ENCODE measurements around the gene CELF5. TPM values are rescaled to one million over a fixed set of nuclear protein-coding genes. Genes with fewer than 3 reads are reported as not detected.

Gene CELF5
- total RNA-seq, 2 donors from 2014 or later: 2.6 to 3.5 TPM

- Histone ChIP-seq H3K27me3 (ENCODE audit: control insufficient read depth, insufficient read depth, low read length, poor library complexity, severe bottlenecking) (no peaks in the 10 kb centered on the region), H3K36me3 (ENCODE audit: control insufficient read depth, insufficient read depth, low read length) (no peaks in the 10 kb centered on the region), H3K4me1 (ENCODE audit: control insufficient read depth, insufficient read depth, low read length) (no peaks in the 10 kb centered on the region), H3K27ac (ENCODE audit: low read depth, low read length) (no peak overlapping the region), H3K9ac (ENCODE audit: extremely low read depth, low read length, poor library complexity, severe bottlenecking) (no peak overlapping the region), H3K4me3 (ENCODE audit: low read length) (no peak overlapping the region), H3K9me3 (ENCODE audit: control insufficient read depth, low read length) (no peaks in the 10 kb centered on the region)
- WGBS, 2 experiments (ENCODE audit: insufficient coverage in 1 of 2, insufficient read length in 1 of 2): 84% methylated on average over 11 of the region's 11 CpGs; no CpG with 5 or more reads in 1 of the 2 experiments
- TF ChIP-seq CTCF (conservative IDR thresholded peaks at IDR 0.05): no peak
- no peak overlapping the region for H3K27ac Mint-ChIP-seq
- no peaks in the 10 kb centered on the region for H3K36me3 Mint-ChIP-seq (ENCODE audit: low read depth)
- no peaks in the 10 kb centered on the region for H3K9me3 Mint-ChIP-seq
- no peaks in the 10 kb centered on the region for H3K27me3 Mint-ChIP-seq (ENCODE audit: insufficient read depth)
- H3K4me3 Mint-ChIP-seq: no peak overlapping the region
- no peaks in the 10 kb centered on the region for H3K4me1 Mint-ChIP-seq
- no peak for DNase-seq
Observed at GRCh38 chr19:3176715-3177501, 47.6 kb upstream of the CELF5 start.

- H3K4me3 ChIP-seq (ENCODE audit: low read length): no peak within 1 kb of the TSS
- Mint-ChIP-seq H3K9me3 (no peaks in the 10 kb centered on the region), H3K27me3 (ENCODE audit: insufficient read depth) (no peaks in the 10 kb centered on the region), H3K4me1 (no peaks in the 10 kb centered on the region), H3K36me3 (ENCODE audit: low read depth) (no peaks in the 10 kb centered on the region), H3K4me3 (no peak within 1 kb of the TSS), H3K27ac (no peak within 1 kb of the TSS)
- H3K27me3 ChIP-seq (ENCODE audit: control insufficient read depth, insufficient read depth, low read length, poor library complexity, severe bottlenecking): no peaks in the 10 kb centered on the region
- no peaks in the 10 kb centered on the region for H3K9me3 ChIP-seq (ENCODE audit: control insufficient read depth, low read length)
- WGBS, 2 experiments (ENCODE audit: insufficient coverage in 1 of 2, insufficient read length in 1 of 2): 92 to 99% methylated on average over 14 to 42 of the region's 42 CpGs
- no peak for DNase-seq
- no peak for TF ChIP-seq CTCF (conservative IDR thresholded peaks at IDR 0.05)
- no peaks in the 10 kb centered on the region for H3K4me1 ChIP-seq (ENCODE audit: control insufficient read depth, insufficient read depth, low read length)
- H3K9ac ChIP-seq (ENCODE audit: extremely low read depth, low read length, poor library complexity, severe bottlenecking): no peak within 1 kb of the TSS
- no peaks in the 10 kb centered on the region for H3K36me3 ChIP-seq (ENCODE audit: control insufficient read depth, insufficient read depth, low read length)
- no peak within 1 kb of the TSS for H3K27ac ChIP-seq (ENCODE audit: low read depth, low read length)
Observed at GRCh38 chr19:3178377-3178972, 46.0 kb upstream of the CELF5 start, which contains the start of gene S1PR4. Gene S1PR4 (plus strand): TSS chr19:3178769. CDS start chr19:3178793, 24 bp downstream.

- no peaks in the 10 kb centered on the region for H3K9me3 Mint-ChIP-seq
- no peak overlapping the region for H3K4me3 Mint-ChIP-seq
- no peaks in the 10 kb centered on the region for H3K27me3 Mint-ChIP-seq (ENCODE audit: insufficient read depth)
- H3K4me1 Mint-ChIP-seq: no peaks in the 10 kb centered on the region
- Histone ChIP-seq H3K9ac (ENCODE audit: extremely low read depth, low read length, poor library complexity, severe bottlenecking) (no peak overlapping the region), H3K27ac (ENCODE audit: low read depth, low read length) (no peak overlapping the region), H3K9me3 (ENCODE audit: control insufficient read depth, low read length) (no peaks in the 10 kb centered on the region), H3K36me3 (ENCODE audit: control insufficient read depth, insufficient read depth, low read length) (no peaks in the 10 kb centered on the region), H3K4me1 (ENCODE audit: control insufficient read depth, insufficient read depth, low read length) (no peaks in the 10 kb centered on the region), H3K27me3 (ENCODE audit: control insufficient read depth, insufficient read depth, low read length, poor library complexity, severe bottlenecking) (no peaks in the 10 kb centered on the region), H3K4me3 (ENCODE audit: low read length) (no peak overlapping the region)
- no peak overlapping the region for H3K27ac Mint-ChIP-seq
- no peak for TF ChIP-seq CTCF (conservative IDR thresholded peaks at IDR 0.05)
- WGBS, 2 experiments (ENCODE audit: insufficient coverage in 1 of 2, insufficient read length in 1 of 2): 94 to 95% methylated on average over 35 to 52 of the region's 52 CpGs
- no peaks in the 10 kb centered on the region for H3K36me3 Mint-ChIP-seq (ENCODE audit: low read depth)
- DNase-seq: peak; percentile 59
Observed at GRCh38 chr19:3178973-3179738, 45.3 kb upstream of the CELF5 start.

Measured in endodermal cell (in vitro differentiated cells).